BJ (cell line): Measurements from ENCODE around the gene SLC10A7. TPM values are rescaled to one million over a fixed set of nuclear protein-coding genes. Genes with fewer than 3 reads are reported as not detected.
A peak's percentile ranks its signal among the peaks of the same experiment; 100 is the strongest.

ENCODE experiments used
- CTCF ChIA-PET: fragments of 350-600 bp; formaldehyde crosslinking; extraction: SDS; loops from one replicate; lab custom pipeline; 2021; ENCODE audit warnings: antibody characterized with exemption, inconsistent platforms; lab: Yijun Ruan, JAX
- POLR2A ChIA-PET: fragments of 300-600 bp; sonication (Branson Sonifier 250); formaldehyde crosslinking; extraction: SDS; loops from one replicate; lab custom pipeline; 2021; ENCODE audit warnings: antibody characterized with exemption; lab: Charles Lee
- DNase-seq: peaks from one replicate; pipeline ENCODE4 v3.0.0-alpha.2; 2011; ENCODE audit warnings: low read depth
- H3K27me3 ChIP-seq: 2 replicates; pipeline ENCODE4 v1.6.0; 2011; ENCODE audit warnings: low read length; ENCODE audit not compliant: control insufficient read depth, insufficient read depth
- H3K36me3 ChIP-seq: 2 replicates; pipeline ENCODE4 v1.5.1; 2011; ENCODE audit warnings: low read length; ENCODE audit not compliant: control insufficient read depth, insufficient read depth
- H3K4me3 ChIP-seq: 2 replicates; pipeline ENCODE4 v1.5.1; 2011; ENCODE audit warnings: low read depth, mild to moderate bottlenecking, control low read depth, low read length
- polyA plus RNA-seq: library from polyadenylated mRNA; depleted of rRNA; stranded (reverse); fragments of >200 nt; gene quantifications from 2 replicates; pipeline ENCODE4 v1.2.3, GENCODE V29; 2011
- TF ChIP-seq, protein P1 (sequence below): IDR thresholded peaks from 2 replicates; pipeline ENCODE4 v1.5.1; 2011; ENCODE audit warnings: low read depth, mild to moderate bottlenecking, control low read depth, inconsistent platforms, low read length, moderate library complexity; ENCODE audit not compliant: insufficient read depth

SLC10A7 gene
- polyA plus RNA-seq, 1 experiment = 3.9 TPM

DNA sequence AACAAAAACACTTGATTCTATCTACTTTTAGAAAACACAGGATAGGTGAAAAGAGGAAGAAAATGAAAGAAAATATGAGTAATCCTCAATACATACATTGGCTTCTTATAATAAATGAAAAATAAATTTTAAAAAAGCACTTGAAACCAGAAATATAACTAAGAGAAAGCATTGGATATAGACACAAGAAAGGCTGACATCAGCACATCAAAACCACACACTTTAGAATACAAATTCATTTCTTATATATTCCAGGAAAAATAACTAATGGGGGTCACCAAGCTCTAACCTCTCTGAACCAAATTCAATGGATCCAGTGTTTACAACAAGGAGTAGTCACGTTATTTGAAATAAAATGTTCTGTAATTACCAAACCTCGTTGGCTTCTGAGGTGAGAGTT is 173.9 kb downstream of the SLC10A7 start:
- no peak for DNase-seq
- TF ChIP-seq, protein P1, sequence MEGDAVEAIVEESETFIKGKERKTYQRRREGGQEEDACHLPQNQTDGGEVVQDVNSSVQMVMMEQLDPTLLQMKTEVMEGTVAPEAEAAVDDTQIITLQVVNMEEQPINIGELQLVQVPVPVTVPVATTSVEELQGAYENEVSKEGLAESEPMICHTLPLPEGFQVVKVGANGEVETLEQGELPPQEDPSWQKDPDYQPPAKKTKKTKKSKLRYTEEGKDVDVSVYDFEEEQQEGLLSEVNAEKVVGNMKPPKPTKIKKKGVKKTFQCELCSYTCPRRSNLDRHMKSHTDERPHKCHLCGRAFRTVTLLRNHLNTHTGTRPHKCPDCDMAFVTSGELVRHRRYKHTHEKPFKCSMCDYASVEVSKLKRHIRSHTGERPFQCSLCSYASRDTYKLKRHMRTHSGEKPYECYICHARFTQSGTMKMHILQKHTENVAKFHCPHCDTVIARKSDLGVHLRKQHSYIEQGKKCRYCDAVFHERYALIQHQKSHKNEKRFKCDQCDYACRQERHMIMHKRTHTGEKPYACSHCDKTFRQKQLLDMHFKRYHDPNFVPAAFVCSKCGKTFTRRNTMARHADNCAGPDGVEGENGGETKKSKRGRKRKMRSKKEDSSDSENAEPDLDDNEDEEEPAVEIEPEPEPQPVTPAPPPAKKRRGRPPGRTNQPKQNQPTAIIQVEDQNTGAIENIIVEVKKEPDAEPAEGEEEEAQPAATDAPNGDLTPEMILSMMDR = no peak
- Histone ChIP-seq H3K27me3 (no peaks in the 10 kb centered on the region), H3K4me3 (no peak overlapping the region), H3K36me3 (no peaks in the 10 kb centered on the region)
- CTCF ChIA-PET = interaction anchor here (0.6 kb wide), 1 partner anchor 146 kb away, joined by 5 read pairs; no protein-coding TSS in a partner anchor
- POLR2A ChIA-PET = no interaction called here

GRCh38 chr4:146346276-146346675 is 175.5 kb downstream of the SLC10A7 start:
- ChIA-PET CTCF (interaction anchor here (0.7 kb wide), 1 partner anchor 104 kb away, joined by 3 read pairs; no protein-coding TSS in a partner anchor), POLR2A (interaction anchor here (0.5 to 0.6 kb wide), 2 partner anchors 38 to 564 kb away, joined by 3 read pairs; no protein-coding TSS in a partner anchor)
- TF ChIP-seq, protein P1 = no peak
- H3K36me3 ChIP-seq = no peaks in the 10 kb centered on the region
- no peak overlapping the region for H3K4me3 ChIP-seq
- no peaks in the 10 kb centered on the region for H3K27me3 ChIP-seq
- DNase-seq = no peak

- DNase-seq = no peak
- H3K4me3 ChIP-seq = no peak overlapping the region
- H3K36me3 ChIP-seq = no peaks in the 10 kb centered on the region
- H3K27me3 ChIP-seq = no peaks in the 10 kb centered on the region
- TF ChIP-seq, protein P1 = no peak
- ChIA-PET CTCF (interaction anchor here (1.1 kb wide), 1 partner anchor 9 kb away, joined by 3 read pairs; no protein-coding TSS in a partner anchor), POLR2A (no interaction called here)
Observed at GRCh38 chr4:146343776-146344175, 178.0 kb downstream of the SLC10A7 start.

- Histone ChIP-seq H3K27me3 (no peaks in the 10 kb centered on the region), H3K36me3 (no peaks in the 10 kb centered on the region), H3K4me3 (no peak overlapping the region)
- no peak for DNase-seq
- TF ChIP-seq, protein P1 = no peak
- CTCF ChIA-PET = interaction anchor here (0.8 to 1.1 kb wide), 4 partner anchors 8 to 556 kb away, joined by 3 to 4 read pairs (median 3); no protein-coding TSS in a partner anchor
- POLR2A ChIA-PET = no interaction called here
Observed at GRCh38 chr4:146343199-146343598, 178.5 kb downstream of the SLC10A7 start.

- POLR2A ChIA-PET = no interaction called here
- Histone ChIP-seq H3K36me3 (no peaks in the 10 kb centered on the region), H3K27me3 (no peaks in the 10 kb centered on the region), H3K4me3 (no peak overlapping the region)
- DNase-seq = no peak
- TF ChIP-seq, protein P1 = peak; percentile 55
- CTCF ChIA-PET = interaction anchor here (0.8 to 1.0 kb wide), 3 partner anchors 91 to 556 kb away, joined by 3 to 4 read pairs (median 3); no protein-coding TSS in a partner anchor
Observed at GRCh38 chr4:146342600-146343192, 179.0 kb downstream of the SLC10A7 start.
